ENCODE data around the gene GATAD1.

The GATAD1 gene

DNA sequence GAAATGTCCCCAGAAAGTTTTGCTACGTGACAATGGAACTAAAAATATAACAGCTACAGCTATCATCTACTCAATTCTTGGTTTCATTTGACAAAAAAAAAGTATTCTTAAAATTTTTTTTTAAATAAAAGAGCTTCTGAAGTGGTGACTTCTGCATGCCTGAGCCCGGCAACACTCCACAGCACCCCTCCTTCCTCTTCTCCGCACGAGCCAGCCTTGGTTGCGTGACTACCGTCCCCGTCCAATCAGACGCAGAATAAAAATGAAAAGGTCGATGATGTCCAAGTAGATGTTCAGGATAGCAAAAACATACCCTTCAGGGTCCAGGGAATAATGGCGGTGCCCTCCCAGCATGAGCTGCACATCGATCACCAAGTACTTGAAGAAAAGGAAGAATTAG, 34.5 kb upstream of the GATAD1 start:
- TF ChIP-seq ZFX (IDR thresholded peaks at IDR 0.05) = no peak
- TF ChIP-seq, protein P1, sequence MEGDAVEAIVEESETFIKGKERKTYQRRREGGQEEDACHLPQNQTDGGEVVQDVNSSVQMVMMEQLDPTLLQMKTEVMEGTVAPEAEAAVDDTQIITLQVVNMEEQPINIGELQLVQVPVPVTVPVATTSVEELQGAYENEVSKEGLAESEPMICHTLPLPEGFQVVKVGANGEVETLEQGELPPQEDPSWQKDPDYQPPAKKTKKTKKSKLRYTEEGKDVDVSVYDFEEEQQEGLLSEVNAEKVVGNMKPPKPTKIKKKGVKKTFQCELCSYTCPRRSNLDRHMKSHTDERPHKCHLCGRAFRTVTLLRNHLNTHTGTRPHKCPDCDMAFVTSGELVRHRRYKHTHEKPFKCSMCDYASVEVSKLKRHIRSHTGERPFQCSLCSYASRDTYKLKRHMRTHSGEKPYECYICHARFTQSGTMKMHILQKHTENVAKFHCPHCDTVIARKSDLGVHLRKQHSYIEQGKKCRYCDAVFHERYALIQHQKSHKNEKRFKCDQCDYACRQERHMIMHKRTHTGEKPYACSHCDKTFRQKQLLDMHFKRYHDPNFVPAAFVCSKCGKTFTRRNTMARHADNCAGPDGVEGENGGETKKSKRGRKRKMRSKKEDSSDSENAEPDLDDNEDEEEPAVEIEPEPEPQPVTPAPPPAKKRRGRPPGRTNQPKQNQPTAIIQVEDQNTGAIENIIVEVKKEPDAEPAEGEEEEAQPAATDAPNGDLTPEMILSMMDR (conservative IDR thresholded peaks at IDR 0.05) = no peak
- H3K27ac ChIP-seq = no peak overlapping the region

DNA sequence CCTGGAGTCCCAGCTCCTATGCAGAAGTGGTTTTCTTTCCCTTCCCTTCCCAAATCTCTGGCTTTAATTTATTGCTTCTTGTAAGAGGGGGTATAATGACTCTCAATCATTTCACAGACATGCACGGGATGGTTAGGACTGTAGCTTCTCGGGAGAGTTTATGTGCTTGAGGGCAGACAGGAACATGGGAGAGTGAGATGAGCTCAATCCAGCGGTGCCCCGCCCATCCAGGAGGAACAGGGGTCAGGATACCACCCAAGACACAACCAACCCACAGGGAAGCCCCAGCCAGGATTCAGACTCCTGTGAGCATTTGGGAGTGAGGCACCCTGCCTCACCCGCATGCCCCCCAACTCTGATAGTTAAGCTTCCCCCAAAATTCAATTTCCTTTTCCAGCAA, 33.7 kb upstream of the GATAD1 start:
- TF ChIP-seq, protein P1 (conservative IDR thresholded peaks at IDR 0.05) = no peak
- no peak for TF ChIP-seq ZFX (IDR thresholded peaks at IDR 0.05)
- no peak overlapping the region for H3K27ac ChIP-seq

DNA sequence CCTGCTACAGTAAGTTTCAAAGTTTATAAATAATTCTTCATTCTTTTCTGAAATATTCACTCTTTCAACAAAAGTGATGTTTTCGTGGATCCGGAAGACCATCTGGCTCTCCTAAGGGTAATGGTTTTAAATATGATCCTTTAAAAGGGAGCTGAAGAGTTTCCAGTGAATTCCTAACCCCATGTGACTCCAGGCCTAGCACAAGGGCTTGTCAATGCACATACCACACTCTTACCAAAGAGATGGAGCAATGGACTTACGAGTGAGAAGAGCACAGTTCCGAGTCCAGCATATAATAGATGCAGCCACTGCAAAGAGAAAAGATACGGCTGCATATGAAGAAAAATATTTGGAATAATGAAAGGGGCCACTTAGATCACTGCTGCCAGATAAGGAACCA, 32.1 kb upstream of the GATAD1 start:
- no peak overlapping the region for H3K27ac ChIP-seq
- TF ChIP-seq, protein P1 (conservative IDR thresholded peaks at IDR 0.05) = no peak

- TF ChIP-seq, protein P1 (conservative IDR thresholded peaks at IDR 0.05) = no peak
- no peak for TF ChIP-seq ZFX (IDR thresholded peaks at IDR 0.05)
- no peak overlapping the region for H3K27ac ChIP-seq
These were observed 29.4 kb upstream of the GATAD1 start for GRCh38 chr7:92417913-92418312.

DNA sequence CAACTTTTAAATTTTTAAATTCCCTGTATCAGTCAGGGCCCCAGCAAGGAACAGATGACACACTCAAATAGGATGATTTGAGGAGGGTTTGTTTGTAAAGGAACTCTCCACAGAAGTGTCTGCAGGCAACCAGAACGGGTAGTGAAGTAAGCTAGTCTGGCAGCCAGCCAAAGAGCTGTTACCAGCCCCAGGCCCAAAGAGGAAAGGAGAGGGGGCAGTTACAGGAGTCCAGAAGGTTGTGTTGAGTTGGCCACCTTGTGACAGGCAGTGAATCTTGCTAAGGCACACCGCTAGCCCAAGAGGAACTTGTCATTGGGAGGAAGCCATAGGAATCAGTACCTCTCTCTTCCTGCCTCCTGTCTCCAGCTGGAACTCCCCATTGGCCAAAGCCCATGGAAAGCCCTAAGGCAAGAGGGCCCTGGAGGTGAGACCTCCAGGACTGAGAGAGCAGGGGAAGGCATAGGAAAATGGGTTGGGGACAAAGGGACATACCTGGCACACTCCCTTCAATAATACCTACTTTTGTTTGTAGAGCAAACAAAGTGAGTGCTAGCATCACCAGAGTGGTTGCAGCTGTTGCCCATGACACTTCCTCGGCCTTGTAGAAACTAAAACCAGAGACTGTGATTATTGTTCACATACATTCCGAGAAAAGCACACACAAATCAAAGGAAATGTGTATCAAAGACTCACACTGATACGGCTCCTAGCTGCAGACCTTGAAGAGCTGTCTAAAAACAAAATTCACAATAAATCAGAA, 25.4 kb upstream of the GATAD1 start:
- peak overlapping the region; percentile 28 for H3K27ac ChIP-seq
- TF ChIP-seq ZFX (IDR thresholded peaks at IDR 0.05) = no peak
- TF ChIP-seq, protein P1 (conservative IDR thresholded peaks at IDR 0.05) = no peak

DNA sequence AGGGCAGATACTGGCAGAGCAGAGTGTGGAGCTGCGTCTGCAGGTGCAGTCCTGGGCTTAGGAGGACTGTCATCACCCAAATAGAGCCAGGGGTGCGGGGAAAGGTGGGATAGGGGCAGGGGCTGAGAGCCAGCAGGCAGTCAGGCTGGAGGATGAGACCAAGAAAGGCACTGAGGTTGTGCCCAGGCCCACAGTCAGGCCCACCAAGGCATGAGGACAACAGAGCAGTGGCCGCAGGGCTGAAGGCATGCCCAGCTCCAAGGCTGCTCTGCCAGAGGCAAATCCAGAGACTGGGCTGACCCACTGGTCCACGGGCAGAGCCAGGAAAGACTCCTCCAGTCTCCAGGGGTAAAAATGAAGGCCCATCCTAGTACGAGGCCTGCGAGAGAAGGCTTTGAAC, 24.4 kb upstream of the GATAD1 start:
- no peak overlapping the region for H3K27ac ChIP-seq
- TF ChIP-seq, protein P1 (conservative IDR thresholded peaks at IDR 0.05) = no peak
- no peak for TF ChIP-seq ZFX (IDR thresholded peaks at IDR 0.05)

GRCh38 chr7:92423710-92424131, 23.6 kb upstream of the GATAD1 start:
- H3K27ac ChIP-seq = no peak overlapping the region
- TF ChIP-seq ZFX (IDR thresholded peaks at IDR 0.05) = no peak
- TF ChIP-seq, protein P1 (conservative IDR thresholded peaks at IDR 0.05) = no peak
